CD4-positive, CD25-positive, alpha-beta regulatory T cell (primary cell): ENCODE measurements around the gene CCDC43. TPM values are rescaled to one million over a fixed set of nuclear protein-coding genes. Genes with fewer than 3 reads are reported as not detected.
"Not testable (repeated sequence)": the region's sequence is repeated elsewhere in the genome, so short reads cannot be mapped to it uniquely, and the experiment has no call there.

Experiments used
- ATAC-seq, 2 donors: fragments of 150-1000 bp; cut with Tn5 transposase; one replicate each; pipeline ENCODE4 v1.10.0; 2021; ENCODE audit warnings: low read depth in 2 of 2, moderate number of reproducible peaks in 2 of 2, moderate library complexity in 1 of 2
- DNase-seq, 3 donors: peaks; one replicate each; pipeline versions ENCODE4 v3.0.0 to v3.0.0-alpha.2; 2012 to 2022; ENCODE audit warnings: mixed read lengths in 1 of 3
- H3K27ac ChIP-seq: one replicate; pipeline ENCODE4 v1.7.0; 2013; ENCODE audit warnings: mild to moderate bottlenecking, low read length; ENCODE audit not compliant: insufficient read depth, poor library complexity, severe bottlenecking
- H3K27me3 ChIP-seq: one replicate; pipeline ENCODE4 v1.7.0; 2013; ENCODE audit warnings: low read length; ENCODE audit not compliant: control insufficient read depth, insufficient read depth
- H3K36me3 ChIP-seq: one replicate; pipeline ENCODE4 v1.7.0; 2013; ENCODE audit warnings: mild to moderate bottlenecking, low read length, moderate library complexity; ENCODE audit not compliant: control insufficient read depth, insufficient read depth
- H3K4me1 ChIP-seq: 2 replicates; pipeline ENCODE4 v1.7.0; 2013; ENCODE audit warnings: mild to moderate bottlenecking, low read length; ENCODE audit not compliant: insufficient read depth, control insufficient read depth, poor library complexity, severe bottlenecking
- H3K4me3 ChIP-seq: one replicate; pipeline ENCODE4 v1.7.0; 2013; ENCODE audit warnings: low read depth, mild to moderate bottlenecking, low read length, moderate library complexity
- H3K9me3 ChIP-seq, 2 experiments: 1 replicate in 1 of 2; 2 replicates in 1 of 2; pipeline ENCODE4 v1.7.0; 2013; ENCODE audit warnings: low read length in 2 of 2, mild to moderate bottlenecking in 1 of 2, moderate library complexity in 1 of 2; ENCODE audit not compliant: control insufficient read depth in 2 of 2
- H3K27ac Mint-ChIP-seq, 3 donors: one replicate each; pipeline ENCODE4 v1.8.0; 2020 to 2022; ENCODE audit warnings: mild to moderate bottlenecking in 3 of 3, mixed read lengths in 3 of 3, moderate library complexity in 2 of 3
- H3K27me3 Mint-ChIP-seq: one replicate; pipeline ENCODE4 v1.8.0; 2022; ENCODE audit warnings: mild to moderate bottlenecking, mixed read lengths
- H3K36me3 Mint-ChIP-seq: one replicate; pipeline ENCODE4 v1.8.0; 2020; ENCODE audit warnings: mixed read lengths
- H3K4me1 Mint-ChIP-seq, 4 donors: one replicate each; pipeline ENCODE4 v1.8.0; 2020 to 2022; ENCODE audit warnings: mixed read lengths in 4 of 4, mild to moderate bottlenecking in 1 of 4
- H3K4me3 Mint-ChIP-seq, 4 donors: one replicate each; pipeline ENCODE4 v1.8.0; 2020 to 2022; ENCODE audit warnings: mild to moderate bottlenecking in 4 of 4, mixed read lengths in 4 of 4, moderate library complexity in 3 of 4
- H3K9me3 Mint-ChIP-seq, 7 donors: one replicate each; pipeline ENCODE4 v1.8.0; 2020 to 2022; ENCODE audit warnings: mixed read lengths in 7 of 7, mild to moderate bottlenecking in 3 of 7, moderate library complexity in 2 of 7
- polyA plus RNA-seq, 4 donors: library from polyadenylated mRNA; unstranded; fragments of 300-500 nt; fragmentation: Illumina TruSeq; gene quantifications; one replicate each; pipeline ENCODE4 v1.2.3, GENCODE V29; 2021
- total RNA-seq: library from RNA; stranded (reverse); gene quantifications from one replicate; pipeline ENCODE4 v1.2.3, GENCODE V29; 2022

CCDC43 gene, protein sequence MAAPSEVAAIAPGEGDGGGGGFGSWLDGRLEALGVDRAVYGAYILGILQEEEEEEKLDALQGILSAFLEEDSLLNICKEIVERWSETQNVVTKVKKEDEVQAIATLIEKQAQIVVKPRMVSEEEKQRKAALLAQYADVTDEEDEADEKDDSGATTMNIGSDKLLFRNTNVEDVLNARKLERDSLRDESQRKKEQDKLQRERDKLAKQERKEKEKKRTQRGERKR
- total RNA-seq (20.3 TPM), polyA plus RNA-seq (10 to 100 TPM; 11.8 to 15.5 (median 14.3) TPM)

- no peaks in the 10 kb centered on the region for H3K9me3 ChIP-seq
- H3K4me3 ChIP-seq = peak within 1 kb of the TSS; percentile 95
- Mint-ChIP-seq H3K36me3 (peaks cover 17% of the 10 kb centered on the region), H3K9me3 (peaks cover 0 to 1% (median 0%) of the 10 kb centered on the region in 7 donors), H3K27ac (peak within 1 kb of the TSS; percentile 97 to 99 (median 98)), H3K4me1 (peaks cover 15 to 48% (median 26%) of the 10 kb centered on the region in 4 donors), H3K4me3 (peak within 1 kb of the TSS; percentile 96 to 100 (median 98)), H3K27me3 (peaks cover 4% of the 10 kb centered on the region)
- peak within 1 kb of the TSS; percentile 90 for H3K27ac ChIP-seq
- peaks cover 15% of the 10 kb centered on the region for H3K4me1 ChIP-seq
- H3K36me3 ChIP-seq = peaks cover 4% of the 10 kb centered on the region
- peak; percentile 98 to 99 for ATAC-seq
- H3K27me3 ChIP-seq = no peaks in the 10 kb centered on the region
- peak; percentile 84 to 95 (median 92) for DNase-seq
Observed at GRCh38 chr17:44689477-44690217, at the start of gene CCDC43. Gene CCDC43, minus strand, starts transcription at chr17:44689776. Its CDS starts 23 bp downstream, at chr17:44689753.

GRCh38 chr17:44738214-44738906, 48.8 kb upstream of the CCDC43 start:
- no peaks in the 10 kb centered on the region for H3K9me3 Mint-ChIP-seq
- H3K4me1 Mint-ChIP-seq = no peaks in the 10 kb centered on the region
- H3K36me3 ChIP-seq = no peaks in the 10 kb centered on the region
- no peaks in the 10 kb centered on the region for H3K27me3 Mint-ChIP-seq
- no peak overlapping the region for H3K4me3 Mint-ChIP-seq
- no peak overlapping the region for H3K4me3 ChIP-seq
- ATAC-seq (no peak), DNase-seq (no peak)
- H3K36me3 Mint-ChIP-seq = peaks cover 5% of the 10 kb centered on the region
- no peaks in the 10 kb centered on the region for H3K9me3 ChIP-seq
- H3K27ac ChIP-seq = no peak overlapping the region
- H3K27me3 ChIP-seq = no peaks in the 10 kb centered on the region
- H3K27ac Mint-ChIP-seq = no peak overlapping the region
- no peaks in the 10 kb centered on the region for H3K4me1 ChIP-seq

GRCh38 chr17:44736551-44737240, 47.1 kb upstream of the CCDC43 start:
- no peak for DNase-seq
- H3K27ac ChIP-seq = no peak overlapping the region
- Mint-ChIP-seq H3K27me3 (no peaks in the 10 kb centered on the region), H3K36me3 (peaks cover 11% of the 10 kb centered on the region), H3K27ac (no peak overlapping the region), H3K4me1 (no peaks in the 10 kb centered on the region), H3K4me3 (no peak overlapping the region), H3K9me3 (no peaks in the 10 kb centered on the region)
- no peaks in the 10 kb centered on the region for H3K36me3 ChIP-seq
- no peak overlapping the region for H3K4me3 ChIP-seq
- H3K9me3 ChIP-seq = no peaks in the 10 kb centered on the region
- no peaks in the 10 kb centered on the region for H3K27me3 ChIP-seq
- ATAC-seq = no peak
- H3K4me1 ChIP-seq = no peaks in the 10 kb centered on the region

GRCh38 chr17:44734272-44734671, 44.7 kb upstream of the CCDC43 start:
- H3K4me1 Mint-ChIP-seq = no peaks in the 10 kb centered on the region
- H3K27ac Mint-ChIP-seq = no peak overlapping the region
- no peak overlapping the region for H3K4me3 Mint-ChIP-seq
- Histone ChIP-seq H3K9me3 (no peaks in the 10 kb centered on the region), H3K27me3 (no peaks in the 10 kb centered on the region), H3K36me3 (peaks cover 2% of the 10 kb centered on the region), H3K4me1 (no peaks in the 10 kb centered on the region), H3K27ac (no peak overlapping the region), H3K4me3 (no peak overlapping the region)
- H3K36me3 Mint-ChIP-seq = peaks cover 8% of the 10 kb centered on the region
- ATAC-seq (no peak), DNase-seq (no peak)
- H3K27me3 Mint-ChIP-seq = no peaks in the 10 kb centered on the region
- no peaks in the 10 kb centered on the region for H3K9me3 Mint-ChIP-seq

DNA sequence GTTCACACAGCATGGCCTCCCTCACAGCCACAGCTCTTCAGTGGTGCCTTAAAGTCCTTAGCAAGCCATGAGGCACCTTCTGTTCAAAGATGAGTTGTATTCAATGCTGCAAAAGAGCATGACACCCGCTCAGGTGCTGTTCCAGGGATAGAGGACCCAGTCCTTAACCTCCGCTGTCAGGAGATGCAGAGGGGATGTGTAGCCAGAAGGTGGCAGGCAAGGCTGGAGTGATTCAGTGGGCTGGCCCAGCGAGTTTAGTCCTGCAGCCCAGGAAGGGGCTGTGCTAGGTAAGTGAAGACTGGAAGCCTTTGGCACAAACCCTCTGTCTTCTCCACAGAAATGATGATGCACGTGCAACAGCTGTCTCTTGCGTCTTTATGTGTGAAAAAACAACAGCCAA, 44.2 kb upstream of the CCDC43 start:
- Histone ChIP-seq H3K9me3 (no peaks in the 10 kb centered on the region), H3K36me3 (peaks cover 2% of the 10 kb centered on the region), H3K4me3 (no peak overlapping the region), H3K27ac (no peak overlapping the region), H3K27me3 (no peaks in the 10 kb centered on the region), H3K4me1 (no peaks in the 10 kb centered on the region)
- Mint-ChIP-seq H3K36me3 (peaks cover 8% of the 10 kb centered on the region), H3K27ac (no peak overlapping the region), H3K4me1 (no peaks in the 10 kb centered on the region), H3K4me3 (no peak overlapping the region), H3K27me3 (no peaks in the 10 kb centered on the region), H3K9me3 (no peaks in the 10 kb centered on the region)
- ATAC-seq (no peak), DNase-seq (no peak)

DNA sequence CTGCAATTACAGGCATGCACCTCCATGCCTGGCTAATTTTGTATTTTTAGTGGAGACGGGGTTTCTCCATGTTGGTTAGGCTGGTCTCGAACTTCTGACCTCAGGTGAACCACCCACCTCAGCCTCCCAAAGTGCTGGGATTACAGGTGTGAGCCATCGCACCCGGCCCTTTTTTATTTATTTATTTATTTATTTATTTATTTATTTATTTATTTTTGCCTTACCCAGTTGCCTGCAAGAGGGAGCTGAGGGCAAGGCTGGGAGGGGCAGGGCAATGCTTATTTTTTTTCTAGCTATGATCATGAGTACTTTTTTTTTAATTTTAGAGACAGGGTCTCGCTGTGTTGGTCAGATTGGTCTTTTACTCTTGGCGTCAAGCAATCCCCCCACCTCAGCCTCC, 36.5 kb upstream of the CCDC43 start:
- ATAC-seq, H3K4me1 Mint-ChIP-seq, H3K27me3 ChIP-seq, H3K36me3 Mint-ChIP-seq, H3K27ac Mint-ChIP-seq, H3K27ac ChIP-seq, H3K4me1 ChIP-seq, DNase-seq, H3K4me3 ChIP-seq, H3K36me3 ChIP-seq, H3K9me3 ChIP-seq, H3K27me3 Mint-ChIP-seq, H3K9me3 Mint-ChIP-seq, H3K4me3 Mint-ChIP-seq: not testable (repeated sequence)

DNA sequence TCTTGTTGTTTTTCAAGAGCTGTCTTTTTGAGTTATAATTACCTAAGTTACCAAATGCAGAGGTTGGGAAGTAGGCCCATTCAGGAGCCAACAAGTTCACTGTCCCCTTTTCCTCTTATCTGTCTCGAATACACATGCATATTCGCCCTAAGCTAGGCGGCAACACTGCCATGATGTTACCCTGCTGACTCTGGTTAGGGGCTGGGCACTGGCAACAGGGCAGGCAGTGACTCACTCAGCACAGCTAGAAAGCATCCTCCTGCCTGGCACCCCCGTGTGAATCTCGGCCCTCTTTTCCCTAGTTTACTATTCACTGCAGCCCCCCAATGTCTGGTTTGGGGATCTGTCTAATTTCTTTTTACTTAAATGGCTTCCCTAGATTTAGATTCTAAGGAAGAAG, 32.7 kb upstream of the CCDC43 start:
- Histone ChIP-seq H3K9me3 (no peaks in the 10 kb centered on the region), H3K4me1 (no peaks in the 10 kb centered on the region), H3K27me3 (no peaks in the 10 kb centered on the region), H3K27ac (no peak overlapping the region), H3K4me3 (no peak overlapping the region), H3K36me3 (peaks cover 2% of the 10 kb centered on the region)
- Mint-ChIP-seq H3K27me3 (no peaks in the 10 kb centered on the region), H3K9me3 (no peaks in the 10 kb centered on the region), H3K27ac (no peak overlapping the region), H3K4me1 (no peaks in the 10 kb centered on the region), H3K36me3 (peaks cover 8% of the 10 kb centered on the region), H3K4me3 (no peak overlapping the region)
- ATAC-seq (no peak), DNase-seq (no peak)
